GM12873 (cell line): ENCODE measurements around the gene CREBRF.

Source experiments
- TF ChIP-seq, protein P1 (sequence below): IDR thresholded peaks from 2 replicates; pipeline ENCODE4 v1.5.1; 2012; ENCODE audit warnings: low read depth, mild to moderate bottlenecking, moderate library complexity, low read length, control low read depth; ENCODE audit not compliant: insufficient read depth; ENCODE audit errors: missing control alignments

Gene CREBRF

DNA sequence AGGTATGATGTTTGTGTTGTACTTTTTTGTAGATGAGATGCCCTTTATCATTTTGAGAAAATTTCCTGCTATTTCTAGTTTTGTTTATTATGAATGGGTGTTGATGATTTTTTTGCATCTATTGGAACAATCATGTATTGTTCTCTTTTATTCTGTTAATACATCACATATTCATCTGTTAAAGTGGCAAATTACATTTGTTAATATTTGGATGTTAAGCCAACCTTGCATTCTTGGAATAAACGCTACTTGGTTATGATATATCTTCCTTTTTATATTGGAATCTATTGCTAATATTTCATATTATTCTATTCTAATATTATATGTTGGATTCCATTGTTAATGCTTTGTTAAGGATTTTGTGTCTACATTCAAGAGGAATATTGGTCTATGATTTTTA is 63.6 kb downstream of the CREBRF start:
- TF ChIP-seq, protein P1, sequence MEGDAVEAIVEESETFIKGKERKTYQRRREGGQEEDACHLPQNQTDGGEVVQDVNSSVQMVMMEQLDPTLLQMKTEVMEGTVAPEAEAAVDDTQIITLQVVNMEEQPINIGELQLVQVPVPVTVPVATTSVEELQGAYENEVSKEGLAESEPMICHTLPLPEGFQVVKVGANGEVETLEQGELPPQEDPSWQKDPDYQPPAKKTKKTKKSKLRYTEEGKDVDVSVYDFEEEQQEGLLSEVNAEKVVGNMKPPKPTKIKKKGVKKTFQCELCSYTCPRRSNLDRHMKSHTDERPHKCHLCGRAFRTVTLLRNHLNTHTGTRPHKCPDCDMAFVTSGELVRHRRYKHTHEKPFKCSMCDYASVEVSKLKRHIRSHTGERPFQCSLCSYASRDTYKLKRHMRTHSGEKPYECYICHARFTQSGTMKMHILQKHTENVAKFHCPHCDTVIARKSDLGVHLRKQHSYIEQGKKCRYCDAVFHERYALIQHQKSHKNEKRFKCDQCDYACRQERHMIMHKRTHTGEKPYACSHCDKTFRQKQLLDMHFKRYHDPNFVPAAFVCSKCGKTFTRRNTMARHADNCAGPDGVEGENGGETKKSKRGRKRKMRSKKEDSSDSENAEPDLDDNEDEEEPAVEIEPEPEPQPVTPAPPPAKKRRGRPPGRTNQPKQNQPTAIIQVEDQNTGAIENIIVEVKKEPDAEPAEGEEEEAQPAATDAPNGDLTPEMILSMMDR, result no peak

GRCh38 chr5:173123416-173123815 is 67.3 kb downstream of the CREBRF start:
- TF ChIP-seq, protein P1, result no peak

- TF ChIP-seq, protein P1, result no peak
Measured at GRCh38 chr5:173138707-173139106, 82.6 kb downstream of the CREBRF start.

DNA sequence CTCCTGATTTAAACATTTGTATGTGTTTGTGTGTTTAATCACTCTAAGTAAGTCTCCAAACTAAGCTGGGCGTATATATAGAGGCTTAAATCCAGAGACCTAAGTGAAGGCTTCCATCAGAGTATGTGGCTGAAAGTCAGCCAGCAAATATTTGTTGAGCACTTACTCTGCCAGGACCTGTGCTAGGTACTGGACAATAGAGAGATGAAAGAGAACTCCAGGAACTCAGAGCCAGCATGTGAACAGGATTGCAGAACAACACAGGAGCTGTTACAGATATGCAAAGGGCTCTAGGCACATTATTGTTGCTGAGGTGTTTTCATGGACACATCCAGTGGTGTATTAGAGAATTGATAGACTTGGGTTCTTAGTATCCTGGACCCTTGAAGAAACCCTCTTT is 83.5 kb downstream of the CREBRF start:
- TF ChIP-seq, protein P1, result no peak

GRCh38 chr5:173140769-173141168 is 84.6 kb downstream of the CREBRF start:
- TF ChIP-seq, protein P1, result no peak

DNA sequence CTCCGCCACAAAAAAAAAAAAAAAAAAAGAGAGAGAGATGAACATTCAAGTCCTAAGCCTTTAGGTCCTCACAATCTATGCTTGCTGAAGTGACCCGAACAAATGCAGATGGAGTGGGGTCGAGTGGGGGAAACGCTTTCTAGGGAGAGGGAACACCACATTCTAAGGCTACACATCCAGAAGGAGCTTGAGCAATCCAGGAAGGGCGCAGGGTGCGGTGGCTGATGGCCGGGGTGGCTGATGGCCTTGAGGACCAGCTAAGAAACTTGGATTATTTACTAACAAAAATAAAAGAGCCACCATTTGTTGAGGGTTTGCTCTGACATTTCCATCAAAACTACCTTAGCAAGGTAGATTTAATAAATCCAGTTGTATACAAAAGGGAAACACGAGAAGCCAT is 87.4 kb downstream of the CREBRF start:
- TF ChIP-seq, protein P1, result no peak

DNA sequence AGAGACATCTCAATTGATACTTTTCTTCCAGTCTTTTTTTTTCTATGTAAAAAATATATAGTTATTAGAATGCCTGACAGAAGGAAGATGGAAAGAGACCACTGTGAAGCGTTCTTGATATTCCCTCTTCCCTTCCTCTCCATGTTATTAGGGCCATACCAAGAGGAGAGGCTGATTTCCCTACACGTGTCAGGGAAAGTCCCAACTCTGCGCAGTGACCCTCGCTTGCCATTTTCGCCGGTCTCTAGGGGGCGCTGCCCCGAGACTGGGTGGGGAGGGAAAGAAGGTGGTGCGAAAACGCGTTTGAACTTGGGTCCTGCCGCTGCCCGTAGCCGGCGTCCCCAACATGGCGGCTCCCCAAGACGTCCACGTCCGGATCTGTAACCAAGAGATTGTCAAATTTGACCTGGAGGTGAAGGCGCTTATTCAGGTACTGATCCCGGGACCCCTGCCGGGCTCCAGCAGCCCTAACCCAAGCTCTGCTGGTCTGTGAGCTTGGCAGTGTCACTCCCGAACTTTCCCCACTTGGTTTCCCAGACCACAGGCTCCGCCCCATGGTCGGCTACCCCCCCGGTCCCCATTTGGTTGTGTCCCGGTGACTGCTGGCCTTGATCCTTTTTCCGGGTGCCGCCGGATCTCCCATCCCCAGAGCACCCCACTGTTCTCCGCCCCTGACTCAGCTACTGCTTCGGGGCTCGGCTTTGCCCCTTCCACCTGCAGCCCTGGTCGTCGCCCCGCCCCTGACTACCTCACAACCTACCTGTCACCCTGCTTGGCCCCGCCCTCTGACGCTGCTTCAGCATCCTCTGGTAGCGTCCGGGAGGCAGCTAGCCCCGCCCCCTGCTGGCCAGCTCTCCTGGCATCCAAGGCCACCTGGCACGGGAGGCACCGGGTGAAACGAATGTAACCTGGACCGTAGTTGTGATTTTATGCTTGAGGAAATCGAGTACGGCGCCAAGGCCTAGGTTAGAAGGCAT is 88.3 kb downstream of the CREBRF start, which contains the start of gene BNIP1:
Gene BNIP1, plus strand, starts transcription at position 332 of the 977 bp plus-strand sequence. Its CDS starts 15 bp downstream, at position 347.
- TF ChIP-seq, protein P1, result peak; percentile 97
